Mucosa of stomach (tissue), 1 donor: ENCODE data around the gene GYG2.
"Not testable (repeated sequence)": the region's sequence is repeated elsewhere in the genome, so short reads cannot be mapped to it uniquely, and the experiment has no call there.

Source experiments
- H3K27me3 ChIP-seq: one replicate; pipeline ENCODE4 v1.7.0; 2013; ENCODE audit warnings: mild to moderate bottlenecking, low read length; ENCODE audit not compliant: control insufficient read depth, insufficient read depth
- H3K36me3 ChIP-seq: one replicate; pipeline ENCODE4 v1.7.0; 2013; ENCODE audit warnings: low read length; ENCODE audit not compliant: control insufficient read depth, insufficient read depth
- H3K4me1 ChIP-seq: one replicate; pipeline ENCODE4 v1.7.0; 2013; ENCODE audit warnings: mild to moderate bottlenecking, low read length; ENCODE audit not compliant: control insufficient read depth, insufficient read depth
- H3K4me3 ChIP-seq: one replicate; pipeline ENCODE4 v1.7.0; 2013; ENCODE audit warnings: low read length
- H3K9ac ChIP-seq: one replicate; pipeline ENCODE4 v1.7.0; 2013; ENCODE audit warnings: mild to moderate bottlenecking, low read length, moderate library complexity
- H3K9me3 ChIP-seq: one replicate; pipeline ENCODE4 v1.7.0; 2013; ENCODE audit warnings: mild to moderate bottlenecking, low read length, moderate library complexity; ENCODE audit not compliant: control insufficient read depth
- donor health status: Pancreatic carcinoma.

GYG2 gene

GRCh38 chrX:2926255-2926654 is 97.5 kb downstream of the GYG2 start:
- not testable (repeated sequence) for H3K9ac ChIP-seq, H3K4me3 ChIP-seq, H3K27me3 ChIP-seq, H3K4me1 ChIP-seq, H3K9me3 ChIP-seq, H3K36me3 ChIP-seq

GRCh38 chrX:2926664-2927275 is 98.0 kb downstream of the GYG2 start:
- no peaks in the 10 kb centered on the region for H3K36me3 ChIP-seq
- H3K4me3 ChIP-seq, result no peak overlapping the region
- no peaks in the 10 kb centered on the region for H3K4me1 ChIP-seq
- H3K9ac ChIP-seq, result no peak overlapping the region
- H3K27me3 ChIP-seq, result no peaks in the 10 kb centered on the region
- no peaks in the 10 kb centered on the region for H3K9me3 ChIP-seq

- Histone ChIP-seq H3K36me3 (no peaks in the 10 kb centered on the region), H3K4me3 (no peak overlapping the region), H3K4me1 (no peaks in the 10 kb centered on the region), H3K9me3 (no peaks in the 10 kb centered on the region), H3K27me3 (no peaks in the 10 kb centered on the region), H3K9ac (no peak overlapping the region)
These were observed 99.5 kb downstream of the GYG2 start for GRCh38 chrX:2928191-2928582.

GRCh38 chrX:2928583-2929434 is 100.1 kb downstream of the GYG2 start, which contains the start of gene ARSD:
Gene ARSD, minus strand, starts transcription at chrX:2929339. Its CDS starts 64 bp downstream, at chrX:2929275.
- H3K4me3 ChIP-seq, result no peak within 1 kb of the TSS
- no peaks in the 10 kb centered on the region for H3K27me3 ChIP-seq
- H3K36me3 ChIP-seq, result no peaks in the 10 kb centered on the region
- peak within 1 kb of the TSS; percentile 87 for H3K9ac ChIP-seq
- H3K9me3 ChIP-seq, result no peaks in the 10 kb centered on the region
- H3K4me1 ChIP-seq, result no peaks in the 10 kb centered on the region

DNA sequence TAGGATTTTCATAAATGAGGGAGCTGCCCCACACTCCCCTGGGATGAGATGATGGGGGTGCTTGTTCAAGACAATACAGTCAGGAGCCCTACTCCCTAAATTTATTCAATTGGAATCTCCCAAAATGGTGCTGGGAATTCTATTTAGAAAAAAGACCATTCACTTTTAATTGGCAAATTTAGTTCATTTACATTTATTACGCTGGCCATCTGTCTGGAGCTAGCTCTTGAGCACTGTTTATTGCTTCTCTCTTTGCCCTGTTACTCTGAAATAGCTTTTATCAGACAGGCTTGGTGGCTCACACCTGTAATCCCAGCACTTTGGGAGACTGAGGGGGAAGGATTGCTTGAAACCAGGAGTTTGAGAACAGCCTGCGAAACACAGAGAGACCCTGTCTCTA is 102.4 kb downstream of the GYG2 start:
- H3K9me3 ChIP-seq, result no peaks in the 10 kb centered on the region
- no peaks in the 10 kb centered on the region for H3K36me3 ChIP-seq
- no peak overlapping the region for H3K4me3 ChIP-seq
- H3K4me1 ChIP-seq, result no peaks in the 10 kb centered on the region
- no peaks in the 10 kb centered on the region for H3K27me3 ChIP-seq
- no peak overlapping the region for H3K9ac ChIP-seq

DNA sequence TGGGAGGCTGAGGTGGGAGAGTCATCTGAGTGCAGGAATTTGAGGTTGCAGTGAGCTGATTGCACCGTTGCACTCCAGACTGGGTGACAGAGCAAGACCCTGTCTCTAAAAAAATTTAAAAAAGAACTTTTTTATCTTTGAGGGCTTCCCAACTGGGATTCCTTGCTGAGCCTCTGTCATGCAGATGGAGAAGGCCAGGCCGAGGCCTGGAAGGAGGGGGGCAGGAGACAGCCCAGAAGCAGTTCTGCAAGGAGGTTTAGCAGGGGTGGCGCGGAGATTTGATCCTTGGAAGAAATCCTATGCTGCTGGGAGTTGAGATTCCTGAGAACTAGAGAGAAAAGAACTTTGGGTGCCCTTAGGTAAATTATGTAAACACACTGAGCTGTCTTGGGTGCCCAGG is 102.9 kb downstream of the GYG2 start:
- H3K36me3 ChIP-seq, result no peaks in the 10 kb centered on the region
- H3K27me3 ChIP-seq, result no peaks in the 10 kb centered on the region
- H3K9me3 ChIP-seq, result no peaks in the 10 kb centered on the region
- H3K4me1 ChIP-seq, result no peaks in the 10 kb centered on the region
- H3K9ac ChIP-seq, result no peak overlapping the region
- no peak overlapping the region for H3K4me3 ChIP-seq
